A673 (cell line): ENCODE measurements around the gene PSMC2. TPM values are rescaled to one million over a fixed set of nuclear protein-coding genes. Genes with fewer than 3 reads are reported as not detected.

Source experiments
- BruUV-seq: library from RNA; stranded (reverse); fragments of 400-500 nt; replicated peaks from 2 replicates; lab custom pipeline; 2021; lab: Mats Ljungman, UMichigan
- CTCF ChIA-PET: fragments of 300-600 bp; sonication (Branson Sonifier 250); formaldehyde crosslinking; loops from one replicate; lab custom pipeline; 2022; ENCODE audit warnings: antibody characterized with exemption; lab: Charles Lee
- POLR2A ChIA-PET: fragments of 300-600 bp; sonication (Branson Sonifier 250); formaldehyde crosslinking; loops from one replicate; lab custom pipeline; 2022; ENCODE audit warnings: antibody characterized with exemption; ENCODE audit not compliant: low non-redundant PET; lab: Charles Lee
- DNase-seq: peaks from one replicate; pipeline ENCODE4 v3.0.0-alpha.2; 2015; ENCODE audit warnings: low spot score
- H3K27ac ChIP-seq: fragments of 200-600 bp; sonication (generic); 2 replicates; pipeline ENCODE4 v1.5.1; 2016; ENCODE audit warnings: mixed run types, low read depth, mild to moderate bottlenecking, mixed read lengths, antibody characterized with exemption, low read length; ENCODE audit not compliant: poor library complexity, severe bottlenecking
- H3K27me3 ChIP-seq: fragments of 200-600 bp; sonication (generic); replicated peaks from 2 replicates; pipeline ENCODE4 v1.6.1; 2017; ENCODE audit warnings: mixed run types, low read depth, mild to moderate bottlenecking, mixed read lengths, antibody characterized with exemption, low read length; ENCODE audit not compliant: insufficient read depth, poor library complexity
- H3K36me3 ChIP-seq: fragments of 200-600 bp; sonication (generic); 2 replicates; pipeline ENCODE4 v1.6.1; 2016; ENCODE audit warnings: mixed run types, mild to moderate bottlenecking, mixed read lengths, antibody characterized with exemption, low read length; ENCODE audit not compliant: insufficient read depth, poor library complexity, severe bottlenecking
- H3K4me1 ChIP-seq: fragments of 200-600 bp; sonication (generic); 2 replicates; pipeline ENCODE4 v1.6.1; 2017; ENCODE audit warnings: mixed run types, mild to moderate bottlenecking, mixed read lengths, antibody characterized with exemption, low read length; ENCODE audit not compliant: insufficient read depth, poor library complexity, severe bottlenecking
- H3K4me3 ChIP-seq: fragments of 200-600 bp; sonication (generic); 2 replicates; pipeline ENCODE4 v1.5.1; 2016; ENCODE audit warnings: low read depth, mixed run types, mild to moderate bottlenecking, mixed read lengths, low read length; ENCODE audit not compliant: poor library complexity, severe bottlenecking
- H3K9me3 ChIP-seq: fragments of 200-600 bp; sonication (generic); 2 replicates; pipeline ENCODE4 v1.6.1; 2016; ENCODE audit warnings: mixed run types, low read depth, mild to moderate bottlenecking, mixed read lengths, antibody characterized with exemption, low read length; ENCODE audit not compliant: poor library complexity, severe bottlenecking
- CTCF ChIP-seq: fragments of 300-800, 200-600 bp; sonication (generic); conservative IDR thresholded peaks from 2 replicates; pipeline ENCODE4 v1.5.1; 2017; ENCODE audit warnings: low read depth, mild to moderate bottlenecking, antibody characterized with exemption, low read length, moderate library complexity, mixed read lengths
- EZH2 ChIP-seq: fragments of 200-600 bp; sonication (generic); IDR thresholded peaks from 2 replicates; pipeline ENCODE4 v1.6.1; 2017; ENCODE audit warnings: borderline replicate concordance, low read depth, mild to moderate bottlenecking, mixed read lengths, antibody characterized with exemption, low read length; ENCODE audit not compliant: poor library complexity, severe bottlenecking
- intact Hi-C: fragments of 100-400 bp; cut with micrococcal nuclease; formaldehyde crosslinking; loops from one replicate; pipeline ENCODE4 v1.10.0; 2022; ENCODE audit not compliant: unreplicated experiment
- total RNA-seq: library from RNA; stranded (reverse); gene quantifications from 2 replicates; pipeline ENCODE4 v1.2.3, GENCODE V29; 2021

PSMC2 gene
- total RNA-seq, 1 experiment from 2014 or later, result 333 TPM

GRCh38 chr7:103343332-103343731, 4.1 kb upstream of the PSMC2 start:
- no TSS peak for BruUV-seq
- Histone ChIP-seq H3K4me1 (peaks cover 13% of the 10 kb centered on the region), H3K36me3 (peaks cover 33% of the 10 kb centered on the region), H3K27ac (peak overlapping the region; percentile 86), H3K27me3 (no peaks in the 10 kb centered on the region), H3K4me3 (peak overlapping the region; percentile 86), H3K9me3 (no peaks in the 10 kb centered on the region)
- TF ChIP-seq EZH2 (no peak), CTCF (no peak)
- no peak for DNase-seq
- intact Hi-C loops, result no loop called here
- ChIA-PET CTCF (no interaction called here), POLR2A (interaction anchor here (0.6 kb wide), 1 partner anchor 13 kb away, joined by 5 read pairs; no protein-coding TSS in a partner anchor)

- no peaks in the 10 kb centered on the region for H3K9me3 ChIP-seq
- ChIA-PET POLR2A (no interaction called here), CTCF (no interaction called here)
- no peaks in the 10 kb centered on the region for H3K27me3 ChIP-seq
- peak overlapping the region; percentile 86 for H3K4me3 ChIP-seq
- BruUV-seq, result TSS peak; percentile 54
- intact Hi-C loops, result no loop called here
- H3K27ac ChIP-seq, result peak overlapping the region; percentile 86
- peaks cover 19% of the 10 kb centered on the region for H3K4me1 ChIP-seq
- no peak for TF ChIP-seq EZH2
- no peak for TF ChIP-seq CTCF
- peak; percentile 29 for DNase-seq
- peaks cover 32% of the 10 kb centered on the region for H3K36me3 ChIP-seq
Measured at GRCh38 chr7:103343758-103344452, 3.5 kb upstream of the PSMC2 start.

- POLR2A ChIA-PET, result no interaction called here
- peak within 1 kb of the TSS; percentile 86 for H3K4me3 ChIP-seq
- intact Hi-C loops, result no loop called here
- no TSS peak for BruUV-seq
- H3K27ac ChIP-seq, result peak within 1 kb of the TSS; percentile 86
- no peaks in the 10 kb centered on the region for H3K9me3 ChIP-seq
- no peaks in the 10 kb centered on the region for H3K27me3 ChIP-seq
- DNase-seq, result peak; percentile 96
- peaks cover 25% of the 10 kb centered on the region for H3K36me3 ChIP-seq
- TF ChIP-seq CTCF (no peak), EZH2 (no peak)
- H3K4me1 ChIP-seq, result peaks cover 26% of the 10 kb centered on the region
- CTCF ChIA-PET, result no interaction called here
Measured at GRCh38 chr7:103344453-103345149, 2.8 kb upstream of the PSMC2 start, which contains the start of gene DNAJC2. DNAJC2 (minus strand) TSS chr7:103344767; CDS start chr7:103344622, 145 bp downstream.
